ENCODE measurements around the gene NEDD4L. TPM values are rescaled to one million over a fixed set of nuclear protein-coding genes. Genes with fewer than 3 reads are reported as not detected.

Gene NEDD4L
- total and polyA plus RNA-seq, 2 donors (not counting 1 experiment from before 2014, with no cell fraction given): 10.3 to 25.7 TPM

Small RNA genes within 50 kb of the gene (small RNA-seq; reads per million reads assigned to genes)
- gene HMGN1P30 (ENCODE audit: insufficient read length, low read depth, low replicate concordance): not detected
- not detected for gene MIR3591 (ENCODE audit: insufficient read length, low read depth, low replicate concordance)

Other genes with a start within 250 kb of the NEDD4L start
- gene ATP8B1, start 240.9 kb upstream of the NEDD4L start, total RNA-seq: 0.10 and 0.27 TPM in 2 replicates
- not detected in 2 replicates for gene ATP8B1, start 240.9 kb upstream of the NEDD4L start, polyA plus RNA-seq

All from B cell (primary cell).